Right cardiac atrium (tissue), 5 donors: ENCODE results near the gene CKB. TPM values are rescaled to one million over a fixed set of nuclear protein-coding genes. Genes with fewer than 3 reads are reported as not detected.

Experiments used
- ATAC-seq, 2 donors: fragments of 200-7000 bp; cut with Tn5 transposase; one replicate each; pipeline versions ENCODE4 v1.8.0 to v1.9.1; 2020; ENCODE audit warnings: moderate library complexity in 2 of 2, mild to moderate bottlenecking in 1 of 2
- DNase-seq, 3 donors: peaks; one replicate each; pipeline ENCODE4 v3.0.0-alpha.2; 2020
- H3K27ac ChIP-seq: one replicate; pipeline ENCODE4 v1.5.1; 2013; ENCODE audit warnings: mild to moderate bottlenecking, low read length, control low read depth, moderate library complexity
- H3K27me3 ChIP-seq: one replicate; pipeline ENCODE4 v1.6.1; 2013; ENCODE audit not compliant: control insufficient read depth, insufficient read depth
- H3K4me1 ChIP-seq: one replicate; pipeline ENCODE4 v1.6.1; 2013; ENCODE audit warnings: low read length; ENCODE audit not compliant: control insufficient read depth, insufficient read depth
- H3K4me3 ChIP-seq: one replicate; pipeline ENCODE4 v1.5.1; 2013; ENCODE audit warnings: low read length, control low read depth
- H3K9me3 ChIP-seq: one replicate; pipeline ENCODE4 v1.6.1; 2013; ENCODE audit warnings: low read length; ENCODE audit not compliant: control insufficient read depth
- WGBS: extraction: QIAGEN DNeasy Blood & Tissue Kit; methylation state at CpG from one replicate; pipeline ENCODE4 v1.1.7; 2013; 5-methylcytosine and 5-hydroxymethylcytosine counted together
- intact Hi-C, 4 donors: fragments of 100-400 bp; cut with DNase I; formaldehyde crosslinking; loops; one replicate each; pipeline versions ENCODE4 v1.11.0 to v1.14.0; 2022 to 2023
- polyA plus RNA-seq: library from polyadenylated mRNA; stranded (reverse); fragments of 200-250 nt; gene quantifications from one replicate; pipeline ENCODE4 v1.2.3, GENCODE V29; 2013
- total RNA-seq, 4 donors: library from RNA; stranded (reverse); fragmentation: NEBNext Ultra II Directional; extraction: Animal tissue kit (Norgen Biotek cat#: 25700); gene quantifications; one replicate each; pipeline ENCODE4 v1.2.1, GENCODE V29; 2021
- donor health status: healthy with polysubstance abuse.
- donor health status: DM: no; HTN: yes; CAD: no.
- donor health status: DM: no; HTN: no; CAD: no.
- donor health status: DM: no; HTN: yes; CAD: no; lungs with severe emphysema.
- donor health status: DM: yes; HTN: yes; CAD: no.

The CKB gene
- total and polyA plus RNA-seq, 5 donors = 478 to 843 (median 594) TPM

GRCh38 chr14:103504991-103505565 lies 17.6 kb downstream of the CKB start:
- no peak overlapping the region for H3K4me3 ChIP-seq
- DNase-seq (no peak), ATAC-seq (no peak)
- no peaks in the 10 kb centered on the region for H3K4me1 ChIP-seq
- intact Hi-C loops = loop anchor here in 3 of 4 donors (5.0 kb wide), 1 partner anchor 42 kb away; no protein-coding TSS in a partner anchor
- no peaks in the 10 kb centered on the region for H3K27me3 ChIP-seq
- 79% methylated on average over 8 of the region's 8 CpGs for WGBS
- H3K9me3 ChIP-seq = no peaks in the 10 kb centered on the region
- no peak overlapping the region for H3K27ac ChIP-seq

GRCh38 chr14:103503296-103503695 lies 19.3 kb downstream of the CKB start:
- H3K4me1 ChIP-seq = no peaks in the 10 kb centered on the region
- no peak overlapping the region for H3K4me3 ChIP-seq
- intact Hi-C loops = loop anchor here in 3 of 4 donors (5.0 kb wide), 1 partner anchor 44 kb away; no protein-coding TSS in a partner anchor
- no peaks in the 10 kb centered on the region for H3K9me3 ChIP-seq
- 92% methylated on average over 12 of the region's 12 CpGs for WGBS
- H3K27me3 ChIP-seq = no peaks in the 10 kb centered on the region
- ATAC-seq (no peak), DNase-seq (no peak)
- H3K27ac ChIP-seq = no peak overlapping the region

GRCh38 chr14:103502877-103503276 lies 19.8 kb downstream of the CKB start:
- 94% methylated on average over 18 of the region's 18 CpGs for WGBS
- Histone ChIP-seq H3K4me1 (no peaks in the 10 kb centered on the region), H3K27me3 (no peaks in the 10 kb centered on the region), H3K4me3 (no peak overlapping the region), H3K27ac (no peak overlapping the region), H3K9me3 (no peaks in the 10 kb centered on the region)
- ATAC-seq (no peak), DNase-seq (no peak)
- intact Hi-C loops = loop anchor here in 3 of 4 donors (5.0 kb wide), 1 partner anchor 44 kb away; no protein-coding TSS in a partner anchor

DNA sequence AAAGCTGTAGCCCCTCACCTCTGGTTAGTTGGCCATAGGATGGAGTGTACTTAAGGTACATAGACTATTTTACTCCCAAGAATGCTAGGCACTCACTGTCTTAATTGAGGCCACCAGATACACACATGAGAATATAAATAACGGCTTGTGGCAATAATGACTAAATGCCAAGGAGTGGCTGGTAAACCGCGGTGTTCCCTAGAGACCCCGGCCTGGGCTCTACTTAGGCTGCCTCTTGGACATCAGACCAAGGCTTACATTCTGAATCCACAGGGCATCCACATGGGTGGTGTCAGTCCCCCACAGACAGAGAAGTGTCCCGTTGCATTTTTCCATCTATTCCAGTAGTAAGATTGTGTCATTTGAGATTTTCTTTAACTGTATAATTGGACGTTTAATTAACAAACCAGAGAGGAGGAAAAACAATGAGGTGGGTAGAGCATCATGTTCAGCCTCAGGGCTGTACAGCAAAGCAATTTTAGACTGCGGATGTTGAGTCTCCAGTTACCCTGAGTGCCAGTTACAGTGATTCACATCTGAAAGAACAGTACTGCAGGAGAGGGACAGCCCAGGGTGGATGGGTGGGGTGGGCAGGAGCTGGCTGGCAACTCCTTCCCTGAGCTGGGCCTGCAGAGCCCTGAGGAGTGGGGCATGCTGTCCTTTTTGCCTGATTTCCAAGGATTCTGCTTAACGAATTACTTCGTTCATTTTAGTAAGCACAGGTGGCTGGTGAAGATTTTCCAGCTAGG lies 20.5 kb downstream of the CKB start:
- no peaks in the 10 kb centered on the region for H3K9me3 ChIP-seq
- intact Hi-C loops = loop anchor here in 3 of 4 donors (5.0 kb wide), 1 partner anchor 45 kb away; no protein-coding TSS in a partner anchor
- H3K4me1 ChIP-seq = no peaks in the 10 kb centered on the region
- ATAC-seq = no peak
- H3K27me3 ChIP-seq = no peaks in the 10 kb centered on the region
- 88% methylated on average over 9 of the region's 9 CpGs for WGBS
- H3K27ac ChIP-seq = no peak overlapping the region
- no peak overlapping the region for H3K4me3 ChIP-seq
- DNase-seq = no peak

GRCh38 chr14:103501041-103501870 lies 21.4 kb downstream of the CKB start:
- H3K9me3 ChIP-seq = no peaks in the 10 kb centered on the region
- H3K4me3 ChIP-seq = no peak overlapping the region
- DNase-seq (no peak), ATAC-seq (peak in 1 of 2 donors; percentile 20)
- intact Hi-C loops = loop anchor here in 3 of 4 donors (5.0 kb wide), 1 partner anchor 46 kb away; no protein-coding TSS in a partner anchor
- H3K4me1 ChIP-seq = no peaks in the 10 kb centered on the region
- H3K27ac ChIP-seq = no peak overlapping the region
- 70% methylated on average over 11 of the region's 11 CpGs for whole genome bisulfite sequencing
- H3K27me3 ChIP-seq = no peaks in the 10 kb centered on the region

- H3K27me3 ChIP-seq = no peaks in the 10 kb centered on the region
- DNase-seq (peak; percentile 93 to 98 (median 95)), ATAC-seq (peak; percentile 86 to 90)
- H3K27ac ChIP-seq = no peak overlapping the region
- 41% methylated on average over 17 of the region's 17 CpGs for WGBS
- no peak overlapping the region for H3K4me3 ChIP-seq
- intact Hi-C loops = loop anchor here in 3 of 4 donors (5.0 kb wide), 1 partner anchor 47 kb away; no protein-coding TSS in a partner anchor
- H3K4me1 ChIP-seq = no peaks in the 10 kb centered on the region
- no peaks in the 10 kb centered on the region for H3K9me3 ChIP-seq
Observed at GRCh38 chr14:103500148-103500990, 22.3 kb downstream of the CKB start.

GRCh38 chr14:103499709-103500108 lies 22.9 kb downstream of the CKB start:
- ATAC-seq = peak in 1 of 2 donors; percentile 42
- no peak overlapping the region for H3K4me3 ChIP-seq
- WGBS = 72% methylated on average over 10 of the region's 10 CpGs
- no peaks in the 10 kb centered on the region for H3K27me3 ChIP-seq
- H3K9me3 ChIP-seq = no peaks in the 10 kb centered on the region
- no peak overlapping the region for H3K27ac ChIP-seq
- DNase-seq = no peak
- H3K4me1 ChIP-seq = peaks cover 2% of the 10 kb centered on the region
- intact Hi-C loops = loop anchor here in 3 of 4 donors (5.0 kb wide), 1 partner anchor 48 kb away; no protein-coding TSS in a partner anchor

GRCh38 chr14:103496776-103497175 lies 25.9 kb downstream of the CKB start:
- DNase-seq = no peak
- WGBS = 0% methylated on average over 1 of the region's 1 CpG
- intact Hi-C loops = no loop called here
- Histone ChIP-seq H3K27me3 (no peaks in the 10 kb centered on the region), H3K9me3 (no peaks in the 10 kb centered on the region), H3K27ac (no peak overlapping the region), H3K4me1 (peaks cover 2% of the 10 kb centered on the region), H3K4me3 (no peak overlapping the region)
- ATAC-seq = no peak

- intact Hi-C loops = no loop called here
- 59% methylated on average over 2 of the region's 2 CpGs for WGBS
- ATAC-seq = peak; percentile 12 to 22
- peaks cover 2% of the 10 kb centered on the region for H3K4me1 ChIP-seq
- no peak for DNase-seq
- no peaks in the 10 kb centered on the region for H3K27me3 ChIP-seq
- H3K9me3 ChIP-seq = no peaks in the 10 kb centered on the region
- peak overlapping the region; percentile 13 for H3K27ac ChIP-seq
- H3K4me3 ChIP-seq = no peak overlapping the region
Observed at GRCh38 chr14:103495854-103496253, 26.8 kb downstream of the CKB start.
